ENCODE results near the gene NDST1.

The NDST1 gene

GRCh38 chr5:150599917-150600511 lies 92.1 kb downstream of the NDST1 start:
- H3K27ac ChIP-seq (ENCODE audit: low read length): peak overlapping the region; percentile 46

GRCh38 chr5:150600616-150601490 lies 92.9 kb downstream of the NDST1 start:
- H3K27ac ChIP-seq (ENCODE audit: low read length): peak overlapping the region; percentile 46
- H3K36me3 ChIP-seq (ENCODE audit: control insufficient read depth in 2 of 2, insufficient read depth in 2 of 2, low read length in 2 of 2): no peaks in the 10 kb centered on the region
- H3K4me3 ChIP-seq (ENCODE audit: low read length in 2 of 2): peak overlapping the region in 1 of 2 donors; percentile 15
- H3K9ac ChIP-seq (ENCODE audit: low read length in 2 of 2): peak overlapping the region in 1 of 2 donors; percentile 2
- no peaks in the 10 kb centered on the region for H3K9me3 ChIP-seq (ENCODE audit: control insufficient read depth in 2 of 2, low read length in 2 of 2)
- peaks cover 31% of the 10 kb centered on the region for H3K4me1 ChIP-seq (ENCODE audit: control insufficient read depth, insufficient read depth, low read length)
- no peaks in the 10 kb centered on the region for H3K27me3 ChIP-seq (ENCODE audit: control insufficient read depth in 1 of 2, insufficient read depth in 2 of 2, low read length in 2 of 2)

More at GRCh38 chr5:150599917-150600511, 92.1 kb downstream of the NDST1 start:
- Histone ChIP-seq H3K9ac (ENCODE audit: low read length in 2 of 2) (peak overlapping the region; percentile 14 to 42), H3K4me1 (ENCODE audit: control insufficient read depth, insufficient read depth, low read length) (peaks cover 34% of the 10 kb centered on the region), H3K36me3 (ENCODE audit: control insufficient read depth in 2 of 2, insufficient read depth in 2 of 2, low read length in 2 of 2) (no peaks in the 10 kb centered on the region), H3K27me3 (ENCODE audit: control insufficient read depth in 1 of 2, insufficient read depth in 2 of 2, low read length in 2 of 2) (no peaks in the 10 kb centered on the region), H3K9me3 (ENCODE audit: control insufficient read depth in 2 of 2, low read length in 2 of 2) (no peaks in the 10 kb centered on the region), H3K4me3 (ENCODE audit: low read length in 2 of 2) (peak overlapping the region in 1 of 2 donors; percentile 15)

- H3K9me3 ChIP-seq (ENCODE audit: control insufficient read depth in 2 of 2, low read length in 2 of 2): no peaks in the 10 kb centered on the region
- H3K27me3 ChIP-seq (ENCODE audit: control insufficient read depth in 1 of 2, insufficient read depth in 2 of 2, low read length in 2 of 2): no peaks in the 10 kb centered on the region
- no peak overlapping the region for H3K9ac ChIP-seq (ENCODE audit: low read length in 2 of 2)
- no peak overlapping the region for H3K4me3 ChIP-seq (ENCODE audit: low read length in 2 of 2)
- no peak overlapping the region for H3K27ac ChIP-seq (ENCODE audit: low read length)
- H3K4me1 ChIP-seq (ENCODE audit: control insufficient read depth, insufficient read depth, low read length): peaks cover 31% of the 10 kb centered on the region
- no peaks in the 10 kb centered on the region for H3K36me3 ChIP-seq (ENCODE audit: control insufficient read depth in 2 of 2, insufficient read depth in 2 of 2, low read length in 2 of 2)
These were observed 93.8 kb downstream of the NDST1 start for GRCh38 chr5:150601491-150602345.

- no peak overlapping the region for H3K4me3 ChIP-seq (ENCODE audit: low read length in 2 of 2)
- no peak overlapping the region for H3K27ac ChIP-seq (ENCODE audit: low read length)
- no peaks in the 10 kb centered on the region for H3K9me3 ChIP-seq (ENCODE audit: control insufficient read depth in 2 of 2, low read length in 2 of 2)
- peaks cover 27% of the 10 kb centered on the region for H3K4me1 ChIP-seq (ENCODE audit: control insufficient read depth, insufficient read depth, low read length)
- no peak overlapping the region for H3K9ac ChIP-seq (ENCODE audit: low read length in 2 of 2)
- no peaks in the 10 kb centered on the region for H3K36me3 ChIP-seq (ENCODE audit: control insufficient read depth in 2 of 2, insufficient read depth in 2 of 2, low read length in 2 of 2)
- H3K27me3 ChIP-seq (ENCODE audit: control insufficient read depth in 1 of 2, insufficient read depth in 2 of 2, low read length in 2 of 2): no peaks in the 10 kb centered on the region
These were observed 95.1 kb downstream of the NDST1 start for GRCh38 chr5:150603052-150603451.

GRCh38 chr5:150603491-150603890 lies 95.6 kb downstream of the NDST1 start:
- H3K27ac ChIP-seq (ENCODE audit: low read length): no peak overlapping the region
- no peaks in the 10 kb centered on the region for H3K36me3 ChIP-seq (ENCODE audit: control insufficient read depth in 2 of 2, insufficient read depth in 2 of 2, low read length in 2 of 2)
- no peaks in the 10 kb centered on the region for H3K27me3 ChIP-seq (ENCODE audit: control insufficient read depth in 1 of 2, insufficient read depth in 2 of 2, low read length in 2 of 2)
- no peaks in the 10 kb centered on the region for H3K9me3 ChIP-seq (ENCODE audit: control insufficient read depth in 2 of 2, low read length in 2 of 2)
- no peak overlapping the region for H3K9ac ChIP-seq (ENCODE audit: low read length in 2 of 2)
- H3K4me3 ChIP-seq (ENCODE audit: low read length in 2 of 2): no peak overlapping the region
- peaks cover 23% of the 10 kb centered on the region for H3K4me1 ChIP-seq (ENCODE audit: control insufficient read depth, insufficient read depth, low read length)

GRCh38 chr5:150604010-150604409 lies 96.1 kb downstream of the NDST1 start:
- Histone ChIP-seq H3K9me3 (ENCODE audit: control insufficient read depth in 2 of 2, low read length in 2 of 2) (no peaks in the 10 kb centered on the region), H3K27me3 (ENCODE audit: control insufficient read depth in 1 of 2, insufficient read depth in 2 of 2, low read length in 2 of 2) (no peaks in the 10 kb centered on the region), H3K27ac (ENCODE audit: low read length) (no peak overlapping the region), H3K36me3 (ENCODE audit: control insufficient read depth in 2 of 2, insufficient read depth in 2 of 2, low read length in 2 of 2) (no peaks in the 10 kb centered on the region), H3K4me3 (ENCODE audit: low read length in 2 of 2) (no peak overlapping the region), H3K4me1 (ENCODE audit: control insufficient read depth, insufficient read depth, low read length) (peaks cover 22% of the 10 kb centered on the region), H3K9ac (ENCODE audit: low read length in 2 of 2) (no peak overlapping the region)

GRCh38 chr5:150604894-150605440 lies 97.0 kb downstream of the NDST1 start:
- Histone ChIP-seq H3K4me3 (ENCODE audit: low read length in 2 of 2) (no peak overlapping the region), H3K9ac (ENCODE audit: low read length in 2 of 2) (no peak overlapping the region), H3K36me3 (ENCODE audit: control insufficient read depth in 2 of 2, insufficient read depth in 2 of 2, low read length in 2 of 2) (no peaks in the 10 kb centered on the region), H3K9me3 (ENCODE audit: control insufficient read depth in 2 of 2, low read length in 2 of 2) (no peaks in the 10 kb centered on the region), H3K27me3 (ENCODE audit: control insufficient read depth in 1 of 2, insufficient read depth in 2 of 2, low read length in 2 of 2) (no peaks in the 10 kb centered on the region), H3K4me1 (ENCODE audit: control insufficient read depth, insufficient read depth, low read length) (peaks cover 21% of the 10 kb centered on the region), H3K27ac (ENCODE audit: low read length) (no peak overlapping the region)

- H3K9ac ChIP-seq (ENCODE audit: low read length in 2 of 2): no peak overlapping the region
- H3K4me3 ChIP-seq (ENCODE audit: low read length in 2 of 2): no peak overlapping the region
- H3K9me3 ChIP-seq (ENCODE audit: control insufficient read depth in 2 of 2, low read length in 2 of 2): no peaks in the 10 kb centered on the region
- H3K4me1 ChIP-seq (ENCODE audit: control insufficient read depth, insufficient read depth, low read length): peaks cover 21% of the 10 kb centered on the region
- H3K36me3 ChIP-seq (ENCODE audit: control insufficient read depth in 2 of 2, insufficient read depth in 2 of 2, low read length in 2 of 2): no peaks in the 10 kb centered on the region
- H3K27me3 ChIP-seq (ENCODE audit: control insufficient read depth in 1 of 2, insufficient read depth in 2 of 2, low read length in 2 of 2): no peaks in the 10 kb centered on the region
- H3K27ac ChIP-seq (ENCODE audit: low read length): no peak overlapping the region
These were observed 97.6 kb downstream of the NDST1 start for GRCh38 chr5:150605546-150605945.

- Histone ChIP-seq H3K27ac (ENCODE audit: low read length) (no peak overlapping the region), H3K4me3 (ENCODE audit: low read length in 2 of 2) (no peak overlapping the region), H3K27me3 (ENCODE audit: control insufficient read depth in 1 of 2, insufficient read depth in 2 of 2, low read length in 2 of 2) (no peaks in the 10 kb centered on the region), H3K9me3 (ENCODE audit: control insufficient read depth in 2 of 2, low read length in 2 of 2) (no peaks in the 10 kb centered on the region), H3K36me3 (ENCODE audit: control insufficient read depth in 2 of 2, insufficient read depth in 2 of 2, low read length in 2 of 2) (no peaks in the 10 kb centered on the region), H3K9ac (ENCODE audit: low read length in 2 of 2) (no peak overlapping the region), H3K4me1 (ENCODE audit: control insufficient read depth, insufficient read depth, low read length) (peaks cover 25% of the 10 kb centered on the region)
These were observed 98.5 kb downstream of the NDST1 start for GRCh38 chr5:150606476-150606875.

- H3K9me3 ChIP-seq (ENCODE audit: control insufficient read depth in 2 of 2, low read length in 2 of 2): no peaks in the 10 kb centered on the region
- H3K9ac ChIP-seq (ENCODE audit: low read length in 2 of 2): no peak overlapping the region
- no peaks in the 10 kb centered on the region for H3K36me3 ChIP-seq (ENCODE audit: control insufficient read depth in 2 of 2, insufficient read depth in 2 of 2, low read length in 2 of 2)
- no peaks in the 10 kb centered on the region for H3K27me3 ChIP-seq (ENCODE audit: control insufficient read depth in 1 of 2, insufficient read depth in 2 of 2, low read length in 2 of 2)
- H3K4me3 ChIP-seq (ENCODE audit: low read length in 2 of 2): no peak overlapping the region
- H3K4me1 ChIP-seq (ENCODE audit: control insufficient read depth, insufficient read depth, low read length): peaks cover 30% of the 10 kb centered on the region
- H3K27ac ChIP-seq (ENCODE audit: low read length): no peak overlapping the region
These were observed 99.2 kb downstream of the NDST1 start for GRCh38 chr5:150607105-150607504.

All from stomach smooth muscle (tissue), 2 donors.